Measurements from ENCODE around the gene PBX3. TPM values are rescaled to one million over a fixed set of nuclear protein-coding genes. Genes with fewer than 3 reads are reported as not detected.
A peak's percentile ranks its signal among the peaks of the same experiment; 100 is the strongest.

Gene PBX3
- total RNA-seq, 1 experiment from 2014 or later = 8.8 TPM

DNA sequence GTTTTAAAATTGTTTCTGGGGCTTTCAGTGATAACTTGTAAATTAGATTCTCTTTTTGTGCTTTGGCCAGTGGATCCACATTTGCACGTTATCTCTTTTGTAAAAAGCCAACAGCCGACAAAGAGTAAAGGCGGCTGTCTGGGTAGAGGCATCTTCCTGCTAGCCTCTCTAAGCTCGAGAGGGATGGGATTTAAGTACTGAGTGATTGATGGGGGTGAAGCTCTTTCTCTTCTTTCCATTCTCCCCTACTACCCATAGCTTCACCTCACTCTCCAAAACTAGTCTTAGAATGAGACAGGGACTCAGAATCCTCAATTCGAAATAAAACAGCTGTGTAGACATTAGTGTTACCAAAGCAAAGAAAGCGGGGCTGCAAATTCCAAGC lies 3.4 kb downstream of the PBX3 start:
- H3K4me3 ChIP-seq (ENCODE audit: low read length) = no peak overlapping the region

DNA sequence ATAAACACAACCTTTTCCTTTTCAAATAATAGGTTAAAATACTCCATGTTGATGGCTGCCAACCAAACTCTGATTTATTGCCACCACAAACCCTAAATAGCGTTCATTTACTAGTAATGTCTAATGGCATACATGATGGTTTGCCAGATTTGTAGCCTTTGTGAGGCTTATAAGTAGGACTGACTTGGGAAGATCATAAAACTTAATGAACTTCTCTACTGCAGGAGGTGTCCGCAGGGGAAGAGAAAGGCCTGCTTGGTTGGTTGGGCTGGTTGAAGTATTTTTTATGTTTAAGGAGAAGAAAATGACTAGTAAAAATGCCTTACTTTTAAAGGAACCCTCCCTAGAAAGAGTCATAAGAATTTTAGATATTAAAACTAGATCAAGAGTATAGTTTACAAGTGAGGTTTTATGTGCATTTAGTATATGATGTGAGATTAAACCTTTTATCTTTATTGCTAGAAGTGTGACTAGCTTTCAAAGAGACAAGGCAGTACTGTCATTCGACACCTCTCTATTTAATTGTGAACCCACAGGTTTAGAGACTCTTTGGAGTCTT lies 5.0 kb downstream of the PBX3 start:
- DNase-seq = no peak
- no peaks in the 10 kb centered on the region for H3K9me3 ChIP-seq (ENCODE audit: low read length)
- peaks cover 9% of the 10 kb centered on the region; the same call in 1 of the 2 replicates for H4K20me1 ChIP-seq (ENCODE audit: insufficient read depth, low read depth, low read length)
- H3K4me1 ChIP-seq (ENCODE audit: low read length) = peaks cover 22% of the 10 kb centered on the region
- no peaks in the 10 kb centered on the region for H3K79me2 ChIP-seq (ENCODE audit: low read length)
- no peak overlapping the region for H3K9ac ChIP-seq (ENCODE audit: low read length)
- H3K27me3 ChIP-seq (ENCODE audit: low read length) = no peaks in the 10 kb centered on the region
- no peak overlapping the region for H3K27ac ChIP-seq (ENCODE audit: low read length)
- no peaks in the 10 kb centered on the region for H3K9me2 ChIP-seq (replicated peaks; ENCODE audit: insufficient read depth, low read length)
- no peaks in the 10 kb centered on the region for H3K36me3 ChIP-seq (ENCODE audit: insufficient read depth, low read length)
- no peak overlapping the region for H2AFZ ChIP-seq (ENCODE audit: low read length)
- H3K4me3 ChIP-seq (ENCODE audit: low read length) = no peak overlapping the region
- no peak overlapping the region for H3K4me2 ChIP-seq (ENCODE audit: low read depth, low read length, poor library complexity, severe bottlenecking)

More for the DNA sequence above, 3.4 kb downstream of the PBX3 start:
- no peak overlapping the region for H2AFZ ChIP-seq (ENCODE audit: low read length)
- DNase-seq = no peak
- H3K27me3 ChIP-seq (ENCODE audit: low read length) = no peaks in the 10 kb centered on the region
- H3K9ac ChIP-seq (ENCODE audit: low read length) = no peak overlapping the region
- H3K79me2 ChIP-seq (ENCODE audit: low read length) = no peaks in the 10 kb centered on the region
- peaks cover 30% of the 10 kb centered on the region for H3K4me1 ChIP-seq (ENCODE audit: low read length)
- H4K20me1 ChIP-seq (ENCODE audit: insufficient read depth, low read depth, low read length) = peaks cover 9% of the 10 kb centered on the region; the same call in 1 of the 2 replicates
- H3K4me2 ChIP-seq (ENCODE audit: low read depth, low read length, poor library complexity, severe bottlenecking) = no peak overlapping the region
- H3K27ac ChIP-seq (ENCODE audit: low read length) = no peak overlapping the region
- H3K9me2 ChIP-seq (replicated peaks; ENCODE audit: insufficient read depth, low read length) = no peaks in the 10 kb centered on the region
- no peaks in the 10 kb centered on the region for H3K9me3 ChIP-seq (ENCODE audit: low read length)
- H3K36me3 ChIP-seq (ENCODE audit: insufficient read depth, low read length) = no peaks in the 10 kb centered on the region

DNA sequence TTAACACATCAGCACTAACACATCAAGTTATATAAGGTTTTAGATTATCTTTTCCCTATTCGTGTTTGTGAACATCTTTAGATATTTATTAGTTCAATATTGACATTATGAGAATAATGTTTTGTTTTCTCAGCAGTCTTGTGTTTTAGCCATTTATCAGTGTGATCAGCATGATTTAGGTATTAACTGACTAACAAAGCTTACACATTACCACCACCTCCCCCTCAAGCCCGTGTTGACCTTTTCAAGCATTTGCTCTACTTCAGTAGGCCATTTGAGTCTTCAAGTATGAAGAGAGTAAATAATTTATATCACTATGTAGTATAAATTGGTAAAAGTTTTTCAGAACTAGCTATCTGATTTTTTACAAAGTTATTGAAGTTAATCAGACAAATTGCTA lies 6.9 kb downstream of the PBX3 start:
- H3K27ac ChIP-seq (ENCODE audit: low read length) = no peak overlapping the region
- no peak overlapping the region for H3K9ac ChIP-seq (ENCODE audit: low read length)
- H3K4me1 ChIP-seq (ENCODE audit: low read length) = peaks cover 27% of the 10 kb centered on the region
- H4K20me1 ChIP-seq (ENCODE audit: insufficient read depth, low read depth, low read length) = no peaks in the 10 kb centered on the region
- no peak for DNase-seq
- no peaks in the 10 kb centered on the region for H3K9me3 ChIP-seq (ENCODE audit: low read length)
- no peaks in the 10 kb centered on the region for H3K36me3 ChIP-seq (ENCODE audit: insufficient read depth, low read length)
- H3K27me3 ChIP-seq (ENCODE audit: low read length) = no peaks in the 10 kb centered on the region
- H3K9me2 ChIP-seq (replicated peaks; ENCODE audit: insufficient read depth, low read length) = no peaks in the 10 kb centered on the region
- no peaks in the 10 kb centered on the region for H3K79me2 ChIP-seq (ENCODE audit: low read length)
- H2AFZ ChIP-seq (ENCODE audit: low read length) = no peak overlapping the region
- H3K4me3 ChIP-seq (ENCODE audit: low read length) = no peak overlapping the region
- H3K4me2 ChIP-seq (ENCODE audit: low read depth, low read length, poor library complexity, severe bottlenecking) = no peak overlapping the region

DNA sequence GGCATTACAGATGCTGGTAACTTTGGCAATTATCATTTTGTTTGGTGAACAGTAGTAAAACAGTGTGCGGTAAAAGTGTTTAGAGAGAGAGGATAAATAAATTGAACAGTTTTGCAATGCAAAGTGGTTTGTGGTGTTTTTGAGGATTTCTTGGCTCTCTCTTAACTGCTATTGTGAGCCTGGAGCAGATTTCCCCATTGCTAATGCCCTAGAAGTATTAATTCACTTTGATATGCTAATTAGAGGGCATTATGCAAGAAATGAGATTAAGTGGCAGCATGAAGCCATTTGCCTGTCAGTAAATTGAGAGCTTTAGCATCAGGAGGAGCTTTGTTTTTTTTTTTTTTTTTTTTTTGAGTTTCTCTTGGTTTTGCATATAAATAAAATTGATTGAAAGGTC lies 8.2 kb downstream of the PBX3 start:
- no peak for DNase-seq
- H3K79me2 ChIP-seq (ENCODE audit: low read length) = no peaks in the 10 kb centered on the region

DNA sequence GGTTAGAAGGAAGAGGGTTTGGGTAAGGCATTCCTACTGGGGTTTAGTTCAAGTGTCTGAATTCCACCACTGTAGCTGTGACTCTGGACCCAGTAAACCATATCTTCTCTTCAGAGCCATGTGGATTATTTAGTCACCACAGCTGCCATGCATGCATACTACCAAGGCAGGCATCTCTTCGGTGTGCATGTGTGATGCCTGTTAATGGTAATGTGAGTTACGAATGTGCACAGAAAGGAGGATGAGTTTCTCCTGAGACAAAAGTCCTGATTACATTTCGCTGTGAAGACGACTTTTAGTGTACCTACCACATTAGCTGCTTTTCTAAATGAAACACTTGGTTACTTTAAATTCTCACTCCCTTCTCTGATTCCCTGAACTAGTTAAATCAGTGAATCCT lies 9.3 kb downstream of the PBX3 start:
- Histone ChIP-seq H3K27me3 (ENCODE audit: low read length) (no peaks in the 10 kb centered on the region), H3K36me3 (ENCODE audit: insufficient read depth, low read length) (no peaks in the 10 kb centered on the region), H3K9me3 (ENCODE audit: low read length) (no peaks in the 10 kb centered on the region), H3K4me1 (ENCODE audit: low read length) (peaks cover 37% of the 10 kb centered on the region), H3K4me2 (ENCODE audit: low read depth, low read length, poor library complexity, severe bottlenecking) (no peak overlapping the region), H4K20me1 (ENCODE audit: insufficient read depth, low read depth, low read length) (no peaks in the 10 kb centered on the region), H3K4me3 (ENCODE audit: low read length) (no peak overlapping the region), H3K9me2 (replicated peaks; ENCODE audit: insufficient read depth, low read length) (no peaks in the 10 kb centered on the region), H3K79me2 (ENCODE audit: low read length) (no peaks in the 10 kb centered on the region), H2AFZ (ENCODE audit: low read length) (no peak overlapping the region), H3K9ac (ENCODE audit: low read length) (no peak overlapping the region), H3K27ac (ENCODE audit: low read length) (no peak overlapping the region)
- DNase-seq = no peak

More for the DNA sequence above, 8.2 kb downstream of the PBX3 start:
- no peaks in the 10 kb centered on the region for H4K20me1 ChIP-seq (ENCODE audit: insufficient read depth, low read depth, low read length)
- no peaks in the 10 kb centered on the region for H3K9me3 ChIP-seq (ENCODE audit: low read length)
- H3K36me3 ChIP-seq (ENCODE audit: insufficient read depth, low read length) = no peaks in the 10 kb centered on the region
- no peak overlapping the region for H2AFZ ChIP-seq (ENCODE audit: low read length)
- H3K4me1 ChIP-seq (ENCODE audit: low read length) = peaks cover 37% of the 10 kb centered on the region
- H3K4me3 ChIP-seq (ENCODE audit: low read length) = no peak overlapping the region
- no peak overlapping the region for H3K4me2 ChIP-seq (ENCODE audit: low read depth, low read length, poor library complexity, severe bottlenecking)
- no peaks in the 10 kb centered on the region for H3K27me3 ChIP-seq (ENCODE audit: low read length)
- H3K9ac ChIP-seq (ENCODE audit: low read length) = no peak overlapping the region
- no peak overlapping the region for H3K27ac ChIP-seq (ENCODE audit: low read length)
- H3K9me2 ChIP-seq (replicated peaks; ENCODE audit: insufficient read depth, low read length) = no peaks in the 10 kb centered on the region

DNA sequence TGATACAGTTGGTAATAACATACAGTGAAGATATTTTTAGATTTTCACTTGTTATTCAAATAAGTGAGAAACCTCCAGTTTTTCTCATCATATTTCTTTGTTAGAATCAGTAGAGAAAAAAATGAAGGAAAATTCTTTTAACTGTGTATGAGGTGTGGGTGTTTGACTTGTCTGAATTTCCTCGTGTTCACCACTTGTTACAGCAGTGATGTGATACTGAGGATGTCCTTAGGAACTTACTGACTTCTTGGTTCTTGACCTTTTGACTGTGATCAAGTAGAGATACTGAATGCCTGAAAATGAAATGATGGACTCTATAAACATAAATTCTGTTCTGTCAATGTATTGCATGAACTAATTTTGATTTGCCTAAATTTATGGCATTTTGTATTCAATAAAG lies 10.7 kb downstream of the PBX3 start:
- Histone ChIP-seq H3K4me1 (ENCODE audit: low read length) (peaks cover 28% of the 10 kb centered on the region), H3K4me2 (ENCODE audit: low read depth, low read length, poor library complexity, severe bottlenecking) (no peak overlapping the region), H3K9me2 (replicated peaks; ENCODE audit: insufficient read depth, low read length) (no peaks in the 10 kb centered on the region), H2AFZ (ENCODE audit: low read length) (no peak overlapping the region), H3K4me3 (ENCODE audit: low read length) (no peak overlapping the region), H3K36me3 (ENCODE audit: insufficient read depth, low read length) (no peaks in the 10 kb centered on the region), H4K20me1 (ENCODE audit: insufficient read depth, low read depth, low read length) (no peaks in the 10 kb centered on the region), H3K79me2 (ENCODE audit: low read length) (no peaks in the 10 kb centered on the region), H3K9ac (ENCODE audit: low read length) (no peak overlapping the region), H3K9me3 (ENCODE audit: low read length) (no peaks in the 10 kb centered on the region), H3K27me3 (ENCODE audit: low read length) (no peaks in the 10 kb centered on the region), H3K27ac (ENCODE audit: low read length) (no peak overlapping the region)
- DNase-seq = no peak

DNA sequence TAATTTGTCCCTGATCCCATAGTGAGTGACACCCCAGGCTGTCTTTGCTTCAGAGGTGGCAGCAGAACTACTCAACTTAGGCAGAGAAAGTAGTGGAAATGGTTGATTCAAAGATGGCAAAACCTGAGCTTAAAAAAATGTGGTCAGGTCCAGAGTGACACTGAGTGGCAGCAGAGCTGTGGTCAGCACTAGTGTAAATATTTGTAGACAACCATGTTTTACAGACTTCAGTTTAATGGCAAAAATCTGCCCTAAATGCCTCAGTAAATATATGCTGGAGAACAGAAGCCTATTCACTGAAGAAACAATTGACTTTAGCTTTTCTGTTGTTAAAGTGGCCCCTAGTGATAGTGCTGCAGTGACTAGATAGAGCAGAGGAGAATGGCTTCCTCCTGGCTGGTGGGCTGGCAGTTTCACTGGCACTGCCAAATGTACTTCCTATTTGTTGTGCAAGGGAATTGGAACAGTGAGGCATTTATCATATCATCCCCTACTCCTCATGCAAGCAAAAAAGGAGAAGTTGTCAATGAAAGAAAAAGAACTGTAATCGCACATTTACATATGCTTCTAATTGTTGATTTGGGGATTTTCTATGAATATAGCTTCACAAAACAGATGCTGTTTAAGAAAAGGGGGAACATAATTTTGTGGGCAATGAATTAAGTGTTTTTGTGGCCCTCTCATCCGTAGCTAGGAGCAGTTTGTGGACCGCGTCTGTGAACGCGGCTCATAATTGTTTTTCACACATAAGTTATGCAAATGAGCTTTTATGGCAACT lies 12.0 kb downstream of the PBX3 start:
- H3K27ac ChIP-seq (ENCODE audit: low read length) = no peak overlapping the region
- peak overlapping the region; percentile 56 for H3K4me2 ChIP-seq (ENCODE audit: low read depth, low read length, poor library complexity, severe bottlenecking)
- no peak overlapping the region for H3K9ac ChIP-seq (ENCODE audit: low read length)
- 0 out of 2 replicates have a peak overlapping the region, but pooled peaks have one; percentile 28 for H3K4me3 ChIP-seq (ENCODE audit: low read length)
- H3K4me1 ChIP-seq (ENCODE audit: low read length) = peaks cover 26% of the 10 kb centered on the region
- H2AFZ ChIP-seq (ENCODE audit: low read length) = no peak overlapping the region
- no peaks in the 10 kb centered on the region for H3K9me3 ChIP-seq (ENCODE audit: low read length)
- H3K36me3 ChIP-seq (ENCODE audit: insufficient read depth, low read length) = no peaks in the 10 kb centered on the region
- DNase-seq = peak; percentile 69
- 0 out of 2 replicates have a peak, but pooled peaks cover 3% of the 10 kb centered on the region for H4K20me1 ChIP-seq (ENCODE audit: insufficient read depth, low read depth, low read length)
- no peaks in the 10 kb centered on the region for H3K27me3 ChIP-seq (ENCODE audit: low read length)
- no peaks in the 10 kb centered on the region for H3K9me2 ChIP-seq (replicated peaks; ENCODE audit: insufficient read depth, low read length)
- no peaks in the 10 kb centered on the region for H3K79me2 ChIP-seq (ENCODE audit: low read length)

DNA sequence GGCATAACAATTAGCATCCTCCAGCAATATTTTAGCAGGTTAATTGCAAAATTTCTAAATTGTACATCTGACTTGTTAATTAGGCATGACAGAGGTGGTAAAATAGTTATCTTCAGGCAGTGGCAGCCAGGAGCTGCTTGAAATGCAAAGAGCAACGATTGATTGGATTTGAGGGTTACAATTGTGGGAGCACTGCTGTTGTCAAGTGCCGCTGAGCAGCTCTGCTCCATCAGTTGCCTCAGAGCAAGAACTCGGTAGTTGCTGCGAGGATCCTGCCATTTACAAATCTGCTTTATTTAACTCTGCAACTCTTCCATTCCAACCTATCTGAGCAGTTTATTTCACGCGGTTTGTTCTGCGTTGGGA lies 12.6 kb downstream of the PBX3 start:
- Histone ChIP-seq H3K9ac (ENCODE audit: low read length) (no peak overlapping the region), H3K79me2 (ENCODE audit: low read length) (no peaks in the 10 kb centered on the region), H2AFZ (ENCODE audit: low read length) (no peak overlapping the region), H3K9me3 (ENCODE audit: low read length) (no peaks in the 10 kb centered on the region), H4K20me1 (ENCODE audit: insufficient read depth, low read depth, low read length) (0 out of 2 replicates have a peak, but pooled peaks cover 3% of the 10 kb centered on the region), H3K9me2 (replicated peaks; ENCODE audit: insufficient read depth, low read length) (no peaks in the 10 kb centered on the region), H3K4me1 (ENCODE audit: low read length) (peaks cover 26% of the 10 kb centered on the region), H3K27me3 (ENCODE audit: low read length) (no peaks in the 10 kb centered on the region), H3K4me2 (ENCODE audit: low read depth, low read length, poor library complexity, severe bottlenecking) (peak overlapping the region; percentile 56), H3K36me3 (ENCODE audit: insufficient read depth, low read length) (no peaks in the 10 kb centered on the region), H3K27ac (ENCODE audit: low read length) (no peak overlapping the region), H3K4me3 (ENCODE audit: low read length) (0 out of 2 replicates have a peak overlapping the region, but pooled peaks have one; percentile 28)
- no peak for DNase-seq

Data from Karpas-422 (cell line).